Fibroblast of villous mesenchyme (primary cell): ENCODE measurements around the gene CCDC148. TPM values are rescaled to one million over a fixed set of nuclear protein-coding genes. Genes with fewer than 3 reads are reported as not detected.
"Not testable (repeated sequence)": the region's sequence is repeated elsewhere in the genome, so short reads cannot be mapped to it uniquely, and the experiment has no call there.

Source experiments
- DNase-seq: peaks from one replicate; pipeline ENCODE4 v3.0.0-alpha.2; 2010; ENCODE audit warnings: low read depth
- H3K4me3 ChIP-seq: 2 replicates; pipeline ENCODE4 v1.5.1; 2011; ENCODE audit warnings: low read depth, mild to moderate bottlenecking, low read length
- total RNA-seq: library from RNA; depleted of rRNA; stranded (reverse); fragments of >200 nt; gene quantifications from 2 replicates; pipeline ENCODE4 v1.2.3, GENCODE V29; 2012
- TF ChIP-seq, protein P1 (sequence below): IDR thresholded peaks from 2 replicates; pipeline ENCODE4 v1.5.1; 2012; ENCODE audit warnings: low read depth, mild to moderate bottlenecking, low read length; ENCODE audit not compliant: insufficient read depth

The CCDC148 gene
- total RNA-seq, 1 donor = 2.6 TPM

DNA sequence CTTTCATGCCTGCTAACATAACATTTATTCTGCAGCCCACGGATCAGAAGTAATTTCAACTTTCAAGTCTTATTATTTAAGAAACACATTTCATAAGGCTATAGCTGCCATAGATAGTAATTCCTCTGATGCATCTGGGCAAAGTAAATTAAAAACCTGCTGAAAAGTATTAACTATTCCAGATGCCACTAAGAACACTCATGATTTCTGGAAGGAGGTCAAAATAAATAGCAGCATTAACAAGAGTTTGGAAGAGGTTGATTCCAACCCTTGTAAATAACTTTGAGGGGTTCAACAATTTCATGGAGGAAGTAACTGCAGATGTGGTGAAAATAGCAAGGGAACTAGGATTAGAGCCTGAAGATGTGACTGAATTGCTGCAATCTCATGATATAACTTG is 77.6 kb downstream of the CCDC148 start:
- DNase-seq = no peak

DNA sequence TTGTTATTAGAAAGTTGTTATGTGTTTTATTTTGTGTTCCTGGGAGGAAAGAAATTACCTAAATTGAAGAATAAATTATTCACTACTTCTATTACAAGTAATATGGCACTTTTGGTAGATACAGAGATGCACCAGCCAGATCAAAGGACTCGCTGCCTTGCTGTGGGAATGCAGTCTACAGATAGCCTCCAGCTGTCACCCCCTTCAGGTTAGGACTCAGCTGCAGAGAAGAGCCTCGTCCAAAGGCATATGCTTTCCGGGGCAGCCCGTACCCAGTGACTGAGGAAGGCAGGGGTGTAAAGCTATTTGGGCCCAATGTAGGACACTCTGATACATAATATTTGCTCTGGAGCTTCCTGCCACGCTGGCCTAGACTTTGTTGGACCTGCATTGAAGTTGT is 90.2 kb downstream of the CCDC148 start:
- TF ChIP-seq, protein P1, sequence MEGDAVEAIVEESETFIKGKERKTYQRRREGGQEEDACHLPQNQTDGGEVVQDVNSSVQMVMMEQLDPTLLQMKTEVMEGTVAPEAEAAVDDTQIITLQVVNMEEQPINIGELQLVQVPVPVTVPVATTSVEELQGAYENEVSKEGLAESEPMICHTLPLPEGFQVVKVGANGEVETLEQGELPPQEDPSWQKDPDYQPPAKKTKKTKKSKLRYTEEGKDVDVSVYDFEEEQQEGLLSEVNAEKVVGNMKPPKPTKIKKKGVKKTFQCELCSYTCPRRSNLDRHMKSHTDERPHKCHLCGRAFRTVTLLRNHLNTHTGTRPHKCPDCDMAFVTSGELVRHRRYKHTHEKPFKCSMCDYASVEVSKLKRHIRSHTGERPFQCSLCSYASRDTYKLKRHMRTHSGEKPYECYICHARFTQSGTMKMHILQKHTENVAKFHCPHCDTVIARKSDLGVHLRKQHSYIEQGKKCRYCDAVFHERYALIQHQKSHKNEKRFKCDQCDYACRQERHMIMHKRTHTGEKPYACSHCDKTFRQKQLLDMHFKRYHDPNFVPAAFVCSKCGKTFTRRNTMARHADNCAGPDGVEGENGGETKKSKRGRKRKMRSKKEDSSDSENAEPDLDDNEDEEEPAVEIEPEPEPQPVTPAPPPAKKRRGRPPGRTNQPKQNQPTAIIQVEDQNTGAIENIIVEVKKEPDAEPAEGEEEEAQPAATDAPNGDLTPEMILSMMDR = no peak
- DNase-seq = no peak
- H3K4me3 ChIP-seq = no peak overlapping the region

More for the DNA sequence above, 77.6 kb downstream of the CCDC148 start:
- TF ChIP-seq, protein P1 = no peak
- no peak overlapping the region for H3K4me3 ChIP-seq

DNA sequence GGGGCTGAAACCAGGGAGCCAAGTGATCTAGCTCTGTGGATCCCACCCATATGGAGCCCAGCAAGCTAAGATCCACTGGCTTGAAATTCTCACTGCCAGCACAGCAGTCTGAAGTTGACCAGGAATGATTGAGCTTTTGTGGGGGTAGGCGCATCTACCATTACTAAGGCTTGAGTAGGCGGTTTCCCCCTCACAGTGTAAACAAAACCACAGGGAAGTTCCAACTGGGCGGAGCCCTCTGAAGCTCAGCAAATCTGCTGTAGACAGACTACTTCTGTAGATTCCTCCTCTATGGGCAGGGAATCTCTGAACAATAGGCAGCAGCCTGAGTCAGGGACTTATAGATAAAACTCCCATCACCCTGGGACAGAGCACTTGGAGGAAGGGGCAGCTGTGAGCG is 96.7 kb downstream of the CCDC148 start:
- TF ChIP-seq, protein P1 = no peak
- H3K4me3 ChIP-seq = no peak overlapping the region
- no peak for DNase-seq

DNA sequence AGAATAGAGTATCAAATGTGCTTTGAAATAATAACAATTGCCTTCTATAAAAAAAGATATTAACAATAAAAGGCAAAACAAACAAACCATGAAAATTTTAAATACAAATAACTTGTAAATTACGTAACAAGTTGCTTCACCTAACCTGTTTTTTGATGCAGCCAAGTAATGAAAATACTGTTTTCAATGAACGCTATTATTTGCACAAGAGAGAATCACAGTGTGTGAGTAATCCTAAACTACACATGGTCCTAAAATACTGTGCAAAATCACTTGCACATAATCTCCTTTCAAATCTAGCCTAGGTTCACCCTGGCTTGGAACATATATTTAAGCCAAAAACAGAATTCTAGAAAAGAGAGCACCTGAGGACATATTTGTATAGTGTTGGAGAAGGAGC is 98.9 kb downstream of the CCDC148 start:
- no peak overlapping the region for H3K4me3 ChIP-seq
- TF ChIP-seq, protein P1 = no peak
- DNase-seq = no peak

DNA sequence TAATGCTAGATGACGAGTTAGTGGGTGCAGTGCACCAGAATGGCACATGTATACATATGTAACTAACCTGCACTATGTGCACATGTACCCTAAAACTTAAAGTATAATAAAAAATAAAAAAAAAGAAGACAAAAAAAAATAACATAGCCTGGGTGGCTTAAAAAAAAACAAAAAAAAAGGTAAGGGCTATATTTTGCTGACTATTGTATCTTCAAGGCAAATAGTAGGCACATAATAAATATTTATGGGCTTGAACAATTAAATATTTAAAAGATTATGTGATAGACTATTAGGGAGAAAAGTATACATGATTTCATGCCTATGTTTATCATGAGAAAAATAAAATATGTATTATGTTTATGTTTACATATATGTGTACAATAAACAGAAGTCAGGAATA is 99.4 kb downstream of the CCDC148 start:
- no peak overlapping the region for H3K4me3 ChIP-seq
- no peak for DNase-seq
- TF ChIP-seq, protein P1 = no peak

DNA sequence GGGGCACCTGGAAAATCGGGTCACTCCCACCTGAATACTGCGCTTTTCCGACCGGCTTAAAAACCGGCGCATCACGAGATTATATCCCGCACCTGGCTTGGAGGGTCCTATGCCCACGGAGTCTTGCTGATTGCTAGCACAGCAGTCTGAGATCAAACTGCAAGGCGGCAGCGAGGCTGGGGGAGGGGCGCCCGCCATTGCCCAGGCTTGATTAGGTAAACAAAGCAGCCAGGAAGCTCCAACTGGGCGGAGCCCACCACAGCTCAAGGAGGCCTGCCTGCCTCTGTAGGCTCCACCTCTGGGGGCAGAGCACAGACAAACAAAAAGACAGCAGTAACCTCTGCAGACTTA is 105.1 kb downstream of the CCDC148 start:
- H3K4me3 ChIP-seq, DNase-seq: not testable (repeated sequence)

DNA sequence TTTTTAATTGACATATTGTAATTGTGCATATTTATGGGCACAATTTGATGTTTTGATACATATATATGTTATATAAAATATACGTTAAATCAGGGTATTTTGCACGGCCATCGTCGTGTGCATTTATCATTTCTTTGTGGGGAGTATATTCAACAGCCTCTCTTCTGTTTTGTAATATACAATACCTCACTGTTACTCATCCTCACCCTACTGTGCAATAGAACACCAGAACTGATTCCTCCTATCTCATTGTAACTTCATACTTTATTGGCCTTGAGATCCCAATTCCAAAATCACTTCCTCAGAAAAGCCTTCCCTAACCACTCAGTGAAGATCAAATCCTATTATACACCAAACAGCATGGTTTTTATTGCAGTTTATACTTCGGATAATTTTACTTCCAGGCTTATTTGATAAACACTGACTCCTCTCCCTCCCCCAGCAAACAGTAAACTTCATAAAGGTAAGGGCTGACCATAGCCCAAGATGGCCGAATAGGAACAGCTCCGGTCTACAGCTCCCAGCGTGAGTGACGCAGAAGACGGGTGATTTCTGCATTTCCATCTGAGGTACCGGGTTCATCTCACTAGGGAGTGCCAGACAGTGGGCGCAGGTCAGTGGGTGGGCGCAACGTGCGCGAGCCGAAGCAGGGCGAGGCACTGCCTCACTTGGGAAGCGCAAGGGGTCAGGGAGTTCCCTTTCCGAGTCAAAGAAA is 105.6 kb downstream of the CCDC148 start:
- peak overlapping the region; percentile 12 for H3K4me3 ChIP-seq
- not testable (repeated sequence) for DNase-seq

DNA sequence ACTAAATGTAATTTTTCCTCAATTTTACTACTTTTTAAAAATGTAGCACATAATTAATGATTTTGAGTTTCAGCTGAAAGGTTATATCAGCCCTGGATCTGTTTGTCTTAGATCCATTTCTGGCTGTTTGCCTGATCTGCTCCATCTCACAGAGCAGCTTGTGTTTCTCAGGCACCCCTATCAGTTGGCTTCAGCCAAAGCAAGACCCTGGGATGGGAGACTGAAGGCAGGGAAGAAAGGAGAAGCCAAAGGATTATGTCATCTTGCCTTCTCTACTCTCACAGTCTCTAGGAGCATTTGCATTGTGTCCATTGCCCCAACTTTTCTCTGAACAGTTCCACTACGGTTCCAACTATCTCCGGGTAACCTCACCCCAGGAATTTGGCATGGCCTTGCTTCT is 110.5 kb downstream of the CCDC148 start:
- no peak for DNase-seq
- TF ChIP-seq, protein P1 = no peak
- H3K4me3 ChIP-seq = no peak overlapping the region
